ENCODE data around the gene DIP2C. TPM values are rescaled to one million over a fixed set of nuclear protein-coding genes. Genes with fewer than 3 reads are reported as not detected.

DIP2C gene
- total RNA-seq, 2 donors from 2014 or later, result 9.6 to 11.9 TPM

DNA sequence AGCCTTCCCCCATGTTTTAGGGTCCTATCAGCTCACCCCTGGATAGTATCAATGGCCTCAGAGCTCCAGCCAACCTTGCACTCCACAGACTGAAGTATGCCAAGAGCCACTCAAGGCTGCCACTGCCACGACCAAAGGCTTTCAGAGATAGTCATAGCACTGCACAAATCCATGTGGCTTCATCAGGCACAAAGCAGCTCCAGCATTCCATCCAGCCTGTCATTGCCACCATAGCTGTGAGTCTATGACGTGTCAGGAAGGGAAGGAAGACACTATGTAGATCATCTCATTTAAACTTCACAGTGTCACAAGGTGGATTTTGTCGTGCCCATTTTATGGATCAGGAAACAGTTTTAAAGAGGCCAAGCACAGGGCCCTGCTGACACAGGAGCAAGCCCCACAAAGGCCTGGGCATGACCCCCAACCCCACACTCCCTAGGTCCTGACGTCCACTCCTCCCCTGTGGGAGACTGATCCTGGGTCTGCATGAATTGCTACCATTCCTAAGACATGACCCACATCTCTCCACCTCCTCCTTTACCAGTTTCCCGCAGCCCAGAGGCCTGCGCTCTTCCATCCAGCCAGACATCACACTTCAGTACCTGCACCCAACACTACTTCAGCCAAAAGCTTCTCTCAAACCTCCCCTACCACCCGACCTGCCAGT lies 119.4 kb downstream of the DIP2C start:
- Histone ChIP-seq H3K27ac (no peak overlapping the region), H3K9me3 (no peaks in the 10 kb centered on the region), H3K4me3 (no peak overlapping the region), H3K4me1 (no peaks in the 10 kb centered on the region), H3K36me3 (replicated peaks in 1 of 2; ENCODE audit: insufficient read depth in 1 of 2, low read depth in 2 of 2) (no peaks in the 10 kb centered on the region), H3K27me3 (no peaks in the 10 kb centered on the region)
- intact Hi-C loops (cut with DNase I), result no loop called here
- TF ChIP-seq POLR2A (IDR thresholded peaks at IDR 0.05) (no peak), CTCF (IDR thresholded peaks at IDR 0.05) (no peak)
- DNase-seq, result no peak
- WGBS, 2 donors, result 94 to 96% methylated on average over 6 to 7 of the region's 7 CpGs
- no peak for ATAC-seq

DNA sequence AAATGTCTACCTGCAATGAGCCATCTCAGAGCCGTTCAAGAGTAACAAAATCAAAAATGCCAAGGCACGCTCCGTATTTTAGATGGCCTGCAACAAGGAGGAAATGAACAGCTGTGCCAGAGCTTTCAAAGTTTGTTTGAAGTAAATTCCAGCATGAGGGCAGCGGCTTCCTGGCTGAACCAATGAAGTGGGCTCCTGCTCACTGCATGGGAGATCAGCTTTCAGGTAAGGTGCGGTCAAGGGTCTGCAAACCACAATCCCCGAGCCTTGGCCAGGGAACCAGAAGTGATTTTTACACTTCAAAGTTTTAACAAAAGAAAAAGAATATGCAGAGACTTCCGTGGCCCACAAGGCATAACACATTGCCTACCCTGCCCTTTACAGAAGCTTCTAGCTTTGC lies 120.6 kb downstream of the DIP2C start:
- Histone ChIP-seq H3K36me3 (replicated peaks in 1 of 2; ENCODE audit: insufficient read depth in 1 of 2, low read depth in 2 of 2) (no peaks in the 10 kb centered on the region), H3K4me3 (no peak overlapping the region), H3K9me3 (peaks cover 0 to 7% (median 0%) of the 10 kb centered on the region in 3 donors), H3K27me3 (no peaks in the 10 kb centered on the region), H3K27ac (no peak overlapping the region), H3K4me1 (no peaks in the 10 kb centered on the region)
- 98 to 99% methylated on average over 7 of the region's 7 CpGs for WGBS, 2 donors
- no peak for ATAC-seq
- TF ChIP-seq CTCF (IDR thresholded peaks at IDR 0.05) (no peak), POLR2A (IDR thresholded peaks at IDR 0.05) (no peak)
- intact Hi-C loops (cut with DNase I), result no loop called here
- DNase-seq, result no peak

DNA sequence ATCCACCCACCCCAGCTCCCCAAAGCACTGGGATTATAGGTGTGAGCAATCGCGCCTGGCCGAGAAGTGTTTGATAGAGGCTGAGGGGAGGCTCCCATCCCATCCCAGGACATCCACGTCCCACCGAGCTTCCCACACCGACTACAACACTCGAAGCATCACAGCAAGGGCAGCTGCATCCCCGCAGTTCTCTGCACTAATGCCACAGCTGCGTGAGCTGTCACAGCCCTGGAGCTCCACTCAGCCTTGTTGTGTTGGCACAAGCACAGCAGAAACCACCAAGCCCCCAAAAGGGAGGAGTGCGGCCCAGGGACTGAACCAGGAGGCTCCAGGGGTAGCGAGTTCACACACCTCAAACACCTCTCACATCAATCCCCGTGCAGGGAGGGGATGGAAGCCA lies 121.6 kb downstream of the DIP2C start:
- DNase-seq (no peak), ATAC-seq (no peak)
- 92 to 95% methylated on average over 11 to 12 of the region's 12 CpGs for WGBS, 2 donors
- no peak for TF ChIP-seq POLR2A (IDR thresholded peaks at IDR 0.05)
- no peak for TF ChIP-seq CTCF (IDR thresholded peaks at IDR 0.05)
- intact Hi-C loops (cut with DNase I), result no loop called here
- H3K9me3 ChIP-seq, result peaks cover 0 to 8% (median 0%) of the 10 kb centered on the region in 3 donors
- no peaks in the 10 kb centered on the region for H3K36me3 ChIP-seq (replicated peaks in 1 of 2; ENCODE audit: insufficient read depth in 1 of 2, low read depth in 2 of 2)
- H3K4me3 ChIP-seq, result no peak overlapping the region
- no peaks in the 10 kb centered on the region for H3K4me1 ChIP-seq
- H3K27me3 ChIP-seq, result no peaks in the 10 kb centered on the region
- no peak overlapping the region for H3K27ac ChIP-seq

DNA sequence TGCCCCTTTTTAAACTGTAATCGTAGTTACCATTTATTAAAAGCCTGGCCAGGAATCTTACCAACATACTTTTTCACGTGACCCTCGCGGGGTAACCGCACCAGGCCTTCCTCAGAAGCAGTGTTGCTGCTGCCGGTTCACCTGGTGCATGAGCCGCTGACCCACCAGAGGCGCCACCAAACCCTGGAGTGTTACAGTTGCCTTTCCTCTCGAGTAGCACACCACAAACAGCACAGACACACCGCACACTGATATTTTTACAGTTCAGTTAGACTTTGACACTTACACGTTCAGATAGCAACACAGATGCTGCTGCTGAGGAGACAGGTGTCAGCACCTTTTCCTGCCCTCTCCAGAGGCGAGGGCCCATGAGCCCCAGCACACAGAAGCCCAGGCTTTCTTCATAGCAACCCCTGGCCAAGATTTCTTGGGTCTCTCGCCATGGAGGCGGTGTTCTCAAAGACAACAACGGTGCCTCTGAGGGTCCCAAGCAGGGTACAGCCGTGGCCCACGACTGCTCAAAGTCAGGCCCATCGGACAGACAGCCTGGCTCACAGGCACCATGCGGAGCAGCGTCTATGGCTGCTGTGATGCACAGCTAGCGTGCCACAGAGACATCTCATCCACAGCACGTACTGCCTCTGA lies 123.1 kb downstream of the DIP2C start:
- no peaks in the 10 kb centered on the region for H3K27me3 ChIP-seq
- ATAC-seq (no peak), DNase-seq (peak in 1 of 4 donors; percentile 7)
- no peaks in the 10 kb centered on the region for H3K36me3 ChIP-seq (replicated peaks in 1 of 2; ENCODE audit: insufficient read depth in 1 of 2, low read depth in 2 of 2)
- WGBS, 2 donors, result 89 to 92% methylated on average over 18 to 22 of the region's 22 CpGs
- peaks cover 0 to 8% (median 0%) of the 10 kb centered on the region in 3 donors for H3K9me3 ChIP-seq
- TF ChIP-seq POLR2A (IDR thresholded peaks at IDR 0.05), result no peak
- no peak for TF ChIP-seq CTCF (IDR thresholded peaks at IDR 0.05)
- peaks cover 2% of the 10 kb centered on the region for H3K4me1 ChIP-seq
- H3K27ac ChIP-seq, result no peak overlapping the region
- no peak overlapping the region for H3K4me3 ChIP-seq
- intact Hi-C loops (cut with DNase I), result no loop called here
